K562 (cell line): ENCODE data around the gene ERICH2. TPM values are rescaled to one million over a fixed set of nuclear protein-coding genes. Genes with fewer than 3 reads are reported as not detected.
A peak's percentile ranks its signal among the peaks of the same experiment; 100 is the strongest.

Experiments used
- CREB1 ChIP-seq, 2 experiments: sonication (generic) in 1 of 2; formaldehyde crosslinking in 1 of 2; IDR thresholded peaks; 2 replicates each; pipeline versions ENCODE4 v1.6.1 to v1.8.0; 2012 to 2022; ENCODE audit warnings: inconsistent platforms in 1 of 2, mild to moderate bottlenecking in 1 of 2, missing genetic modification reagents in 1 of 2, moderate library complexity in 1 of 2
- DLX4 ChIP-seq: fragments of 250-450 bp; sonication (Bioruptor Pico); IDR thresholded peaks from 2 replicates; pipeline ENCODE4 v1.6.1; 2021; ENCODE audit warnings: mild to moderate bottlenecking
- EGR1 ChIP-seq: fragments of 450-650 bp; conservative IDR thresholded peaks from 2 replicates; pipeline ENCODE4 v1.6.1; 2017; ENCODE audit warnings: mild to moderate bottlenecking
- EHMT2 ChIP-seq: fragments of 450-650 bp; IDR thresholded peaks from 2 replicates; pipeline ENCODE4 v1.6.1; 2018; ENCODE audit warnings: antibody characterized with exemption
- ELF2 ChIP-seq: fragments of 250-450 bp; sonication (Bioruptor Pico); IDR thresholded peaks from 2 replicates; pipeline ENCODE4 v1.5.0; 2021; ENCODE audit warnings: mild to moderate bottlenecking
- FOXJ2 ChIP-seq: fragments of 200-800 bp; sonication (Bioruptor generic); IDR thresholded peaks from 2 replicates; pipeline ENCODE4 v1.6.1; 2016; ENCODE audit warnings: missing genetic modification characterization, missing compliant biosample characterization
- HMBOX1 ChIP-seq: sonication (generic); IDR thresholded peaks from 2 replicates; pipeline ENCODE4 v1.6.1; 2016
- NCOA2 ChIP-seq, 2 experiments: fragments of 450-650 bp; IDR thresholded peaks; 2 replicates each; pipeline ENCODE4 v1.6.1; 2018; ENCODE audit warnings: mild to moderate bottlenecking in 2 of 2, moderate library complexity in 1 of 2; ENCODE audit not compliant: partially characterized antibody in 2 of 2
- PML ChIP-seq: IDR thresholded peaks from 2 replicates; pipeline ENCODE4 v1.6.1; 2012; ENCODE audit warnings: low read length, inconsistent platforms
- POLR3A ChIP-seq: IDR thresholded peaks from 2 replicates; pipeline ENCODE4 v1.6.1; 2011; ENCODE audit warnings: borderline replicate concordance, mild to moderate bottlenecking, moderate library complexity; ENCODE audit not compliant: insufficient read length, insufficient read depth; ENCODE audit errors: extremely low read depth
- PTTG1 ChIP-seq: fragments of 450-650 bp; IDR thresholded peaks from 2 replicates; pipeline ENCODE4 v1.6.1; 2016; ENCODE audit warnings: low read depth, mild to moderate bottlenecking, missing genetic modification characterization, missing compliant biosample characterization
- SAP30 ChIP-seq: fragments of 200-600 bp; sonication (generic); IDR thresholded peaks from 2 replicates; pipeline ENCODE4 v1.6.1; 2012; ENCODE audit warnings: borderline replicate concordance, low read depth, mild to moderate bottlenecking, moderate library complexity, low read length, control low read depth, inconsistent platforms; ENCODE audit not compliant: insufficient read depth, poor library complexity, severe bottlenecking
- SIRT6 ChIP-seq: IDR thresholded peaks from one replicate; pipeline ENCODE4 v1.6.1; 2012; ENCODE audit warnings: low read depth, mild to moderate bottlenecking, control low read depth, inconsistent platforms, low read length, moderate library complexity
- XRCC4 ChIP-seq: IDR thresholded peaks from one replicate; pipeline ENCODE4 v1.6.1; 2011; ENCODE audit not compliant: insufficient read depth, insufficient read length; ENCODE audit errors: extremely low read depth
- ZNF133 ChIP-seq: fragments of 250-450 bp; sonication (Bioruptor Pico); IDR thresholded peaks from 2 replicates; pipeline ENCODE4 v1.4.0; 2020; ENCODE audit warnings: mild to moderate bottlenecking
- ZNF324 ChIP-seq: fragments of 250-450 bp; sonication (Bioruptor Pico); IDR thresholded peaks from 2 replicates; pipeline ENCODE4 v1.4.0; 2020; ENCODE audit warnings: mild to moderate bottlenecking
- ZNF592 ChIP-seq: fragments of 450-650 bp; IDR thresholded peaks from 2 replicates; pipeline ENCODE4 v1.6.1; 2017; ENCODE audit warnings: antibody characterized with exemption, mild to moderate bottlenecking
- ZNF780A ChIP-seq: fragments of 250-450 bp; sonication (Bioruptor Pico); IDR thresholded peaks from 2 replicates; pipeline ENCODE4 v1.5.0; 2021; ENCODE audit warnings: mild to moderate bottlenecking
- polyA plus RNA-seq, 8 experiments: library from polyadenylated mRNA; depleted of rRNA in 4 of 8; stranded (reverse) in 5 of 8; unstranded in 3 of 8; fragments of >200 nt; fragmentation: Nextera tagmentation in 2 of 8; fragmentation: Illumina TruSeq in 1 of 8; extraction: Ambion mirVana in 2 of 8; extraction: Trizol in 1 of 8; gene quantifications; 2 replicates each; pipeline versions ENCODE4 v1.2.1 to v1.2.3, GENCODE V29; 2011 to 2014; ENCODE audit warnings: inconsistent platforms in 1 of 8, missing spikeins in 1 of 8
- total RNA-seq, 7 experiments: library from RNA; depleted of rRNA in 6 of 7; stranded (reverse); fragments of >200 nt in 6 of 7; fragmentation: Illumina TruSeq in 2 of 7; extraction: Trizol in 2 of 7; gene quantifications; 2 replicates each; pipeline versions ENCODE4 v1.2.1 to v1.2.3, GENCODE V29; 2011 to 2021; ENCODE audit warnings: low replicate concordance in 1 of 7
- TF ChIP-seq, protein P1 (sequence below): IDR thresholded peaks from 3 replicates; pipeline ENCODE4 v1.6.1; 2011; ENCODE audit warnings: borderline replicate concordance, mild to moderate bottlenecking; ENCODE audit not compliant: insufficient read length, insufficient read depth
- TF ChIP-seq, protein P2 (sequence below): fragments of 450-650 bp; IDR thresholded peaks from 2 replicates; pipeline ENCODE4 v1.6.1; 2016

ERICH2 gene
- total and polyA plus RNA-seq, 9 of the 15 experiments (the other 6 are each of a cell fraction or from before 2014, with no cell fraction given) = 0.85 to 2.4 (median 1.6) TPM

- TF ChIP-seq SAP30 (no peak), EGR1 (no peak), FOXJ2 (tag) (no peak), SIRT6 (no peak), XRCC4 (no peak), ZNF592 (0 out of 2 replicates have a peak, but pooled peaks have one; percentile 22), ZNF780A (no peak), PTTG1 (tag) (no peak), NCOA2 (IDR thresholded peaks at IDR 0.05; ENCODE audit: partially characterized antibody in 2 of 2) (no peak), ZNF324 (CRISPR knock-in tag) (no peak), EHMT2 (no peak), PML (no peak), ZNF133 (CRISPR knock-in tag) (no peak), CREB1 (IDR thresholded peaks at IDR 0.05) (no peak), CREB1 (CRISPR knock-in tag; IDR thresholded peaks at IDR 0.05) (no peak), DLX4 (CRISPR knock-in tag) (no peak), ELF2 (CRISPR knock-in tag) (no peak), POLR3A (no peak), HMBOX1 (0 out of 2 replicates have a peak, but pooled peaks have one; percentile 10)
- TF ChIP-seq, protein P1, sequence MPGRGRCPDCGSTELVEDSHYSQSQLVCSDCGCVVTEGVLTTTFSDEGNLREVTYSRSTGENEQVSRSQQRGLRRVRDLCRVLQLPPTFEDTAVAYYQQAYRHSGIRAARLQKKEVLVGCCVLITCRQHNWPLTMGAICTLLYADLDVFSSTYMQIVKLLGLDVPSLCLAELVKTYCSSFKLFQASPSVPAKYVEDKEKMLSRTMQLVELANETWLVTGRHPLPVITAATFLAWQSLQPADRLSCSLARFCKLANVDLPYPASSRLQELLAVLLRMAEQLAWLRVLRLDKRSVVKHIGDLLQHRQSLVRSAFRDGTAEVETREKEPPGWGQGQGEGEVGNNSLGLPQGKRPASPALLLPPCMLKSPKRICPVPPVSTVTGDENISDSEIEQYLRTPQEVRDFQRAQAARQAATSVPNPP = no peak
- TF ChIP-seq, protein P2, sequence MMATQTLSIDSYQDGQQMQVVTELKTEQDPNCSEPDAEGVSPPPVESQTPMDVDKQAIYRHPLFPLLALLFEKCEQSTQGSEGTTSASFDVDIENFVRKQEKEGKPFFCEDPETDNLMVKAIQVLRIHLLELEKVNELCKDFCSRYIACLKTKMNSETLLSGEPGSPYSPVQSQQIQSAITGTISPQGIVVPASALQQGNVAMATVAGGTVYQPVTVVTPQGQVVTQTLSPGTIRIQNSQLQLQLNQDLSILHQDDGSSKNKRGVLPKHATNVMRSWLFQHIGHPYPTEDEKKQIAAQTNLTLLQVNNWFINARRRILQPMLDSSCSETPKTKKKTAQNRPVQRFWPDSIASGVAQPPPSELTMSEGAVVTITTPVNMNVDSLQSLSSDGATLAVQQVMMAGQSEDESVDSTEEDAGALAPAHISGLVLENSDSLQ = peak; percentile 33; the same call in 1 of the 2 replicates
Measured at GRCh38 chr2:170747921-170748320, 22.3 kb upstream of the ERICH2 start (continued).
